Measurements from ENCODE around the gene DHX40.

GRCh38 chr17:59525668-59526067, 39.7 kb upstream of the DHX40 start:
- TF ChIP-seq CBX5 (IDR thresholded peaks at IDR 0.05; ENCODE audit: low read depth, low read length) (no peak), POLR2A (IDR thresholded peaks at IDR 0.05; ENCODE audit: control extremely low read depth in 1 of 2, low read depth in 2 of 2, low read length in 2 of 2) (no peak)
